Skeletal muscle tissue (tissue), 4 donors: ENCODE data around the gene ZC3H7B. TPM values are rescaled to one million over a fixed set of nuclear protein-coding genes. Genes with fewer than 3 reads are reported as not detected.
A peak's percentile ranks its signal among the peaks of the same experiment; 100 is the strongest.

Source experiments
- H3K27ac ChIP-seq: one replicate; pipeline ENCODE4 v1.7.0; 2013; ENCODE audit warnings: mild to moderate bottlenecking, low read depth, low read length, inconsistent platforms
- H3K27me3 ChIP-seq, 3 donors: one replicate each; pipeline ENCODE4 v1.7.0; 2013; ENCODE audit warnings: low read length in 3 of 3; ENCODE audit not compliant: control insufficient read depth in 3 of 3, insufficient read depth in 3 of 3
- H3K36me3 ChIP-seq, 3 donors: one replicate each; pipeline ENCODE4 v1.7.0; 2013; ENCODE audit warnings: low read length in 3 of 3; ENCODE audit not compliant: control insufficient read depth in 3 of 3, insufficient read depth in 3 of 3
- H3K4me1 ChIP-seq, 3 donors: one replicate each; pipeline ENCODE4 v1.7.0; 2013; ENCODE audit warnings: low read length in 3 of 3, mild to moderate bottlenecking in 3 of 3; ENCODE audit not compliant: control insufficient read depth in 3 of 3, insufficient read depth in 3 of 3
- H3K4me3 ChIP-seq, 3 donors: one replicate each; pipeline ENCODE4 v1.7.0; 2013; ENCODE audit warnings: low read length in 3 of 3
- H3K9ac ChIP-seq, 3 donors: one replicate each; pipeline ENCODE4 v1.7.0; 2013; ENCODE audit warnings: low read length in 3 of 3, mild to moderate bottlenecking in 3 of 3, moderate library complexity in 2 of 3, low read depth in 1 of 3
- H3K9me3 ChIP-seq, 3 donors: one replicate each; pipeline ENCODE4 v1.7.0; 2013; ENCODE audit warnings: low read length in 3 of 3; ENCODE audit not compliant: control insufficient read depth in 3 of 3
- total RNA-seq: library from RNA; depleted of rRNA; stranded (reverse); fragments of >200 nt; gene quantifications from one replicate; pipeline ENCODE4 v1.2.3, GENCODE V29; 2014
- donor health status: Osteomylitis.

ZC3H7B gene
- total RNA-seq, 1 donor from 2014 or later, result 20.4 TPM

GRCh38 chr22:41263704-41264103 lies 37.6 kb upstream of the ZC3H7B start:
- Histone ChIP-seq H3K27ac (no peak overlapping the region), H3K9ac (no peak overlapping the region), H3K4me3 (no peak overlapping the region), H3K36me3 (peaks cover 61 to 64% (median 61%) of the 10 kb centered on the region in 3 donors), H3K27me3 (no peaks in the 10 kb centered on the region), H3K4me1 (no peaks in the 10 kb centered on the region), H3K9me3 (no peaks in the 10 kb centered on the region)

- H3K9ac ChIP-seq, result no peak overlapping the region
- peaks cover 56 to 61% (median 60%) of the 10 kb centered on the region in 3 donors for H3K36me3 ChIP-seq
- no peak overlapping the region for H3K4me3 ChIP-seq
- H3K9me3 ChIP-seq, result no peaks in the 10 kb centered on the region
- no peaks in the 10 kb centered on the region for H3K27me3 ChIP-seq
- no peak overlapping the region for H3K27ac ChIP-seq
- no peaks in the 10 kb centered on the region for H3K4me1 ChIP-seq
Measured at GRCh38 chr22:41264408-41264941, 36.9 kb upstream of the ZC3H7B start.

- Histone ChIP-seq H3K9me3 (no peaks in the 10 kb centered on the region), H3K9ac (no peak overlapping the region), H3K4me1 (no peaks in the 10 kb centered on the region), H3K27ac (no peak overlapping the region), H3K36me3 (peaks cover 46 to 55% (median 50%) of the 10 kb centered on the region in 3 donors), H3K4me3 (no peak overlapping the region), H3K27me3 (no peaks in the 10 kb centered on the region)
Measured at GRCh38 chr22:41267958-41268357, 33.4 kb upstream of the ZC3H7B start.

- peaks cover 40 to 53% (median 52%) of the 10 kb centered on the region in 3 donors for H3K36me3 ChIP-seq
Measured at GRCh38 chr22:41271787-41272186, 29.5 kb upstream of the ZC3H7B start.

GRCh38 chr22:41273128-41273527 lies 28.2 kb upstream of the ZC3H7B start:
- Histone ChIP-seq H3K9ac (no peak overlapping the region), H3K4me3 (no peak overlapping the region), H3K36me3 (peaks cover 34 to 46% (median 46%) of the 10 kb centered on the region in 3 donors), H3K27me3 (no peaks in the 10 kb centered on the region), H3K27ac (no peak overlapping the region), H3K4me1 (no peaks in the 10 kb centered on the region), H3K9me3 (no peaks in the 10 kb centered on the region)

More at GRCh38 chr22:41271787-41272186, 29.5 kb upstream of the ZC3H7B start:
- H3K9ac ChIP-seq, result no peak overlapping the region
- H3K27ac ChIP-seq, result no peak overlapping the region
- H3K27me3 ChIP-seq, result no peaks in the 10 kb centered on the region
- no peak overlapping the region for H3K4me3 ChIP-seq
- H3K9me3 ChIP-seq, result no peaks in the 10 kb centered on the region
- no peaks in the 10 kb centered on the region for H3K4me1 ChIP-seq

GRCh38 chr22:41274856-41275255 lies 26.5 kb upstream of the ZC3H7B start:
- no peaks in the 10 kb centered on the region for H3K27me3 ChIP-seq
- H3K36me3 ChIP-seq, result peaks cover 29 to 48% (median 44%) of the 10 kb centered on the region in 3 donors
- H3K4me1 ChIP-seq, result no peaks in the 10 kb centered on the region
- H3K9ac ChIP-seq, result no peak overlapping the region
- H3K4me3 ChIP-seq, result no peak overlapping the region
- H3K27ac ChIP-seq, result no peak overlapping the region
- no peaks in the 10 kb centered on the region for H3K9me3 ChIP-seq

- Histone ChIP-seq H3K4me1 (peaks cover 2 to 7% (median 4%) of the 10 kb centered on the region in 3 donors), H3K4me3 (no peak overlapping the region), H3K27me3 (no peaks in the 10 kb centered on the region), H3K9ac (no peak overlapping the region), H3K27ac (no peak overlapping the region), H3K9me3 (no peaks in the 10 kb centered on the region), H3K36me3 (peaks cover 26 to 32% (median 29%) of the 10 kb centered on the region in 3 donors)
Measured at GRCh38 chr22:41280065-41280464, 21.3 kb upstream of the ZC3H7B start.

- H3K27me3 ChIP-seq, result no peaks in the 10 kb centered on the region
- H3K36me3 ChIP-seq, result peaks cover 24 to 29% (median 26%) of the 10 kb centered on the region in 3 donors
- no peak overlapping the region for H3K9ac ChIP-seq
- H3K4me3 ChIP-seq, result no peak overlapping the region
- H3K9me3 ChIP-seq, result no peaks in the 10 kb centered on the region
- H3K4me1 ChIP-seq, result peaks cover 10 to 15% (median 10%) of the 10 kb centered on the region in 3 donors
- H3K27ac ChIP-seq, result no peak overlapping the region
Measured at GRCh38 chr22:41280854-41281253, 20.5 kb upstream of the ZC3H7B start.

GRCh38 chr22:41284465-41284864 lies 16.9 kb upstream of the ZC3H7B start:
- H3K9me3 ChIP-seq, result no peaks in the 10 kb centered on the region
- no peak overlapping the region for H3K4me3 ChIP-seq
- H3K4me1 ChIP-seq, result peaks cover 11 to 22% (median 15%) of the 10 kb centered on the region in 3 donors
- H3K27me3 ChIP-seq, result no peaks in the 10 kb centered on the region
- no peak overlapping the region for H3K27ac ChIP-seq
- H3K9ac ChIP-seq, result no peak overlapping the region
- peaks cover 19 to 22% (median 19%) of the 10 kb centered on the region in 3 donors for H3K36me3 ChIP-seq

- Histone ChIP-seq H3K9me3 (no peaks in the 10 kb centered on the region), H3K36me3 (peaks cover 12 to 16% (median 13%) of the 10 kb centered on the region in 3 donors), H3K9ac (peak overlapping the region; percentile 72 to 85 (median 79)), H3K4me1 (peaks cover 11 to 22% (median 15%) of the 10 kb centered on the region in 3 donors), H3K27me3 (no peaks in the 10 kb centered on the region), H3K4me3 (peak overlapping the region; percentile 78 to 90 (median 86)), H3K27ac (peak overlapping the region; percentile 73)
Measured at GRCh38 chr22:41285441-41285819, 15.9 kb upstream of the ZC3H7B start.
